Liver (tissue), 9 donors: ENCODE results near the gene ZFHX2. TPM values are rescaled to one million over a fixed set of nuclear protein-coding genes. Genes with fewer than 3 reads are reported as not detected.

Experiments
- DNase-seq: peaks from one replicate; pipeline ENCODE4 v3.0.0-alpha.2; 2017; ENCODE audit warnings: low spot score
- H3K27ac ChIP-seq, 2 donors: one replicate each; pipeline ENCODE4 v1.7.0; 2013; ENCODE audit warnings: inconsistent platforms in 2 of 2, low read length in 2 of 2, control low read depth in 1 of 2, low read depth in 1 of 2, mild to moderate bottlenecking in 1 of 2
- H3K27me3 ChIP-seq, 4 donors: one replicate each; pipeline versions ENCODE4 v1.6.1 to v1.7.0; 2013; ENCODE audit warnings: low read length in 3 of 4, inconsistent platforms in 1 of 4, mild to moderate bottlenecking in 1 of 4, moderate library complexity in 1 of 4; ENCODE audit not compliant: control insufficient read depth in 4 of 4, insufficient read depth in 4 of 4
- H3K36me3 ChIP-seq, 4 donors: one replicate each; pipeline versions ENCODE4 v1.6.1 to v1.7.0; 2013; ENCODE audit warnings: low read length in 3 of 4, mild to moderate bottlenecking in 3 of 4, low read depth in 1 of 4, moderate library complexity in 1 of 4; ENCODE audit not compliant: control insufficient read depth in 4 of 4, insufficient read depth in 3 of 4
- H3K4me1 ChIP-seq, 4 donors: one replicate each; pipeline versions ENCODE4 v1.6.1 to v1.7.0; 2013; ENCODE audit warnings: low read length in 3 of 4, mild to moderate bottlenecking in 3 of 4, moderate library complexity in 1 of 4; ENCODE audit not compliant: control insufficient read depth in 4 of 4, insufficient read depth in 4 of 4
- H3K4me3 ChIP-seq, 3 donors: one replicate each; pipeline versions ENCODE4 v1.6.1 to v1.7.0; 2013; ENCODE audit warnings: low read length in 3 of 3, control low read depth in 1 of 3, low read depth in 1 of 3, mild to moderate bottlenecking in 1 of 3
- H3K9ac ChIP-seq, 2 donors: one replicate each; pipeline ENCODE4 v1.7.0; 2013; ENCODE audit warnings: low read length in 2 of 2, mild to moderate bottlenecking in 2 of 2, moderate library complexity in 2 of 2, control low read depth in 1 of 2, low read depth in 1 of 2
- H3K9me3 ChIP-seq, 4 donors: one replicate each; pipeline versions ENCODE4 v1.6.1 to v1.7.0; 2013; ENCODE audit warnings: low read length in 3 of 4; ENCODE audit not compliant: control insufficient read depth in 4 of 4
- EGR1 ChIP-seq, 2 donors: IDR thresholded peaks; 2 replicates each; pipeline ENCODE4 v1.6.1; 2016 to 2018; ENCODE audit warnings: antibody characterized with exemption in 2 of 2, low read depth in 2 of 2
- FOXA1 ChIP-seq: IDR thresholded peaks from 2 replicates; pipeline ENCODE4 v1.6.1; 2016; ENCODE audit warnings: antibody characterized with exemption
- FOXA2 ChIP-seq: IDR thresholded peaks from 2 replicates; pipeline ENCODE4 v1.6.1; 2016; ENCODE audit warnings: antibody characterized with exemption
- GABPA ChIP-seq, 2 donors: IDR thresholded peaks in 1 of 2; conservative IDR thresholded peaks in 1 of 2; 2 replicates each; pipeline ENCODE4 v1.6.1; 2016; ENCODE audit warnings: antibody characterized with exemption in 2 of 2, mild to moderate bottlenecking in 1 of 2, moderate library complexity in 1 of 2
- HNF4G ChIP-seq: IDR thresholded peaks from 2 replicates; pipeline ENCODE4 v1.6.1; 2016; ENCODE audit warnings: antibody characterized with exemption
- JUND ChIP-seq, 2 donors: IDR thresholded peaks; 2 replicates each; pipeline ENCODE4 v1.6.1; 2016; ENCODE audit warnings: antibody characterized with exemption in 2 of 2
- MAX ChIP-seq: IDR thresholded peaks from 2 replicates; pipeline ENCODE4 v1.6.1; 2016; ENCODE audit warnings: antibody characterized with exemption
- NR2F2 ChIP-seq: IDR thresholded peaks from 2 replicates; pipeline ENCODE4 v1.6.1; 2016; ENCODE audit warnings: antibody characterized with exemption
- RAD21 ChIP-seq, 2 donors: IDR thresholded peaks; 2 replicates each; pipeline ENCODE4 v1.6.1; 2016; ENCODE audit warnings: antibody characterized with exemption in 2 of 2, mild to moderate bottlenecking in 2 of 2
- RXRA ChIP-seq, 2 donors: IDR thresholded peaks; 2 replicates each; pipeline ENCODE4 v1.6.1; 2017 to 2018; ENCODE audit warnings: antibody characterized with exemption in 2 of 2, mild to moderate bottlenecking in 1 of 2
- SP1 ChIP-seq: IDR thresholded peaks from 2 replicates; pipeline ENCODE4 v1.6.1; 2018; ENCODE audit warnings: antibody characterized with exemption, mild to moderate bottlenecking
- TAF1 ChIP-seq: conservative IDR thresholded peaks from 2 replicates; pipeline ENCODE4 v1.6.1; 2016; ENCODE audit warnings: antibody characterized with exemption, mild to moderate bottlenecking
- YY1 ChIP-seq: IDR thresholded peaks from 2 replicates; pipeline ENCODE4 v1.6.1; 2016; ENCODE audit warnings: antibody characterized with exemption, mild to moderate bottlenecking
- ZBTB33 ChIP-seq: IDR thresholded peaks from 2 replicates; pipeline ENCODE4 v1.6.1; 2016; ENCODE audit warnings: antibody characterized with exemption
- WGBS: extraction: QIAGEN DNeasy Blood & Tissue Kit; methylation state at CpG from one replicate; pipeline ENCODE4 v1.1.7; 2013; 5-methylcytosine and 5-hydroxymethylcytosine counted together
- polyA plus RNA-seq, 2 donors: library from polyadenylated mRNA; stranded (reverse) in 1 of 2; unstranded in 1 of 2; fragments of 200-250 nt in 1 of 2; fragments of >200 nt in 1 of 2; fragmentation: Nextera tagmentation in 1 of 2; extraction: Ambion mirVana in 1 of 2; gene quantifications; one replicate each; pipeline versions ENCODE4 v1.2.1 to v1.2.3, GENCODE V29; 2013 to 2015
- total RNA-seq, 2 donors: library from RNA; depleted of rRNA; stranded (reverse); fragments of >200 nt; gene quantifications; one replicate each; pipeline ENCODE4 v1.2.3, GENCODE V29; 2014
- TF ChIP-seq, protein P1 (sequence below): IDR thresholded peaks from 2 replicates; pipeline ENCODE4 v1.6.1; 2016; ENCODE audit warnings: antibody characterized with exemption
- TF ChIP-seq, protein P2 (sequence below): IDR thresholded peaks from 2 replicates; pipeline ENCODE4 v1.6.1; 2016; ENCODE audit warnings: antibody characterized with exemption, mild to moderate bottlenecking
- donor health status: healthy.
- donor health status: healthy.
- donor health status: healthy.
- donor health status: healthy.
- donor health status: healthy.

Gene ZFHX2
- total and polyA plus RNA-seq, 4 donors, result 0.06 to 0.14 (median 0.10) TPM

GRCh38 chr14:23529016-23529415, 22.5 kb downstream of the ZFHX2 start:
- H3K27ac ChIP-seq, result no peak overlapping the region
- no peak overlapping the region for H3K4me3 ChIP-seq
- no peaks in the 10 kb centered on the region for H3K27me3 ChIP-seq
- no peak overlapping the region for H3K9ac ChIP-seq
- H3K4me1 ChIP-seq, result no peaks in the 10 kb centered on the region
- TF ChIP-seq NR2F2 (no peak), SP1 (no peak), EGR1 (IDR thresholded peaks at IDR 0.05; ENCODE audit: low read depth in 2 of 2) (no peak), ZBTB33 (no peak), FOXA1 (no peak), RXRA (IDR thresholded peaks at IDR 0.05) (no peak)
- no peaks in the 10 kb centered on the region for H3K36me3 ChIP-seq
- 89% methylated on average over 3 of the region's 3 CpGs for WGBS
- DNase-seq, result no peak
- H3K9me3 ChIP-seq, result no peaks in the 10 kb centered on the region

- no peak for DNase-seq
- Histone ChIP-seq H3K4me3 (no peak overlapping the region), H3K9ac (no peak overlapping the region), H3K27me3 (no peaks in the 10 kb centered on the region), H3K27ac (no peak overlapping the region), H3K36me3 (no peaks in the 10 kb centered on the region), H3K9me3 (no peaks in the 10 kb centered on the region), H3K4me1 (no peaks in the 10 kb centered on the region)
- 88% methylated on average over 1 of the region's 1 CpG for WGBS
- TF ChIP-seq, protein P1, sequence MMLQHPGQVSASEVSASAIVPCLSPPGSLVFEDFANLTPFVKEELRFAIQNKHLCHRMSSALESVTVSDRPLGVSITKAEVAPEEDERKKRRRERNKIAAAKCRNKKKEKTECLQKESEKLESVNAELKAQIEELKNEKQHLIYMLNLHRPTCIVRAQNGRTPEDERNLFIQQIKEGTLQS, result no peak
- TF ChIP-seq RAD21 (IDR thresholded peaks at IDR 0.05) (no peak), HNF4G (no peak), FOXA2 (no peak), SP1 (no peak), NR2F2 (no peak), GABPA (IDR thresholded peaks at IDR 0.05 in 1 of 2, conservative IDR thresholded peaks at IDR 0.05 in 1 of 2) (no peak)
- TF ChIP-seq, protein P2, sequence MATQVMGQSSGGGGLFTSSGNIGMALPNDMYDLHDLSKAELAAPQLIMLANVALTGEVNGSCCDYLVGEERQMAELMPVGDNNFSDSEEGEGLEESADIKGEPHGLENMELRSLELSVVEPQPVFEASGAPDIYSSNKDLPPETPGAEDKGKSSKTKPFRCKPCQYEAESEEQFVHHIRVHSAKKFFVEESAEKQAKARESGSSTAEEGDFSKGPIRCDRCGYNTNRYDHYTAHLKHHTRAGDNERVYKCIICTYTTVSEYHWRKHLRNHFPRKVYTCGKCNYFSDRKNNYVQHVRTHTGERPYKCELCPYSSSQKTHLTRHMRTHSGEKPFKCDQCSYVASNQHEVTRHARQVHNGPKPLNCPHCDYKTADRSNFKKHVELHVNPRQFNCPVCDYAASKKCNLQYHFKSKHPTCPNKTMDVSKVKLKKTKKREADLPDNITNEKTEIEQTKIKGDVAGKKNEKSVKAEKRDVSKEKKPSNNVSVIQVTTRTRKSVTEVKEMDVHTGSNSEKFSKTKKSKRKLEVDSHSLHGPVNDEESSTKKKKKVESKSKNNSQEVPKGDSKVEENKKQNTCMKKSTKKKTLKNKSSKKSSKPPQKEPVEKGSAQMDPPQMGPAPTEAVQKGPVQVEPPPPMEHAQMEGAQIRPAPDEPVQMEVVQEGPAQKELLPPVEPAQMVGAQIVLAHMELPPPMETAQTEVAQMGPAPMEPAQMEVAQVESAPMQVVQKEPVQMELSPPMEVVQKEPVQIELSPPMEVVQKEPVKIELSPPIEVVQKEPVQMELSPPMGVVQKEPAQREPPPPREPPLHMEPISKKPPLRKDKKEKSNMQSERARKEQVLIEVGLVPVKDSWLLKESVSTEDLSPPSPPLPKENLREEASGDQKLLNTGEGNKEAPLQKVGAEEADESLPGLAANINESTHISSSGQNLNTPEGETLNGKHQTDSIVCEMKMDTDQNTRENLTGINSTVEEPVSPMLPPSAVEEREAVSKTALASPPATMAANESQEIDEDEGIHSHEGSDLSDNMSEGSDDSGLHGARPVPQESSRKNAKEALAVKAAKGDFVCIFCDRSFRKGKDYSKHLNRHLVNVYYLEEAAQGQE, result no peak
Observed at GRCh38 chr14:23528555-23528954, 23.0 kb downstream of the ZFHX2 start.

DNA sequence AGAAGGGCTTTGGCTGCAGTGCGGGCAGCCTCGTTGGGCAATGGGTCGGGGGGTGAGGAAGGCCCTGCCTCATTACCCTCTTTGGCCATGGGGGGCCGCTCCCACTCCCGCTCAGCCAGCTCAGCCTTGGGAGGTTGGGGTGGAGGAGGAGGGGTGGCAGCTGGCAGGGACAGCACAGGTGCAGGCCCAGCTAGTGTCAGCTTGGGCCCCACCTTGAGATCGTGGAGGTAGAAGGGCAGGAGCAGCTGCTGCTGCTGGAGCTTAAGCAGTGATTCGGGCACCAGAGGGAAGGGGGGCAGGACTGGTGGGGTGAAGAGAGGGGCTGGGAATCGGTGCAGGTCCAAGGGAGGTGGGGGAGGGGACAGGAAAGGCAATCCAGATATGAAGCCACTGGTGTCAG, 26.0 kb downstream of the ZFHX2 start:
- H3K4me3 ChIP-seq, result no peak overlapping the region
- no peaks in the 10 kb centered on the region for H3K9me3 ChIP-seq
- no peak for DNase-seq
- H3K27ac ChIP-seq, result no peak overlapping the region
- no peak overlapping the region for H3K9ac ChIP-seq
- WGBS, result 90% methylated on average over 8 of the region's 8 CpGs
- H3K36me3 ChIP-seq, result no peaks in the 10 kb centered on the region
- H3K27me3 ChIP-seq, result no peaks in the 10 kb centered on the region
- H3K4me1 ChIP-seq, result no peaks in the 10 kb centered on the region
- TF ChIP-seq, protein P2, result no peak
- TF ChIP-seq TAF1, result no peak
- no peak for TF ChIP-seq YY1
- no peak for TF ChIP-seq RAD21 (IDR thresholded peaks at IDR 0.05)
- TF ChIP-seq JUND (IDR thresholded peaks at IDR 0.05), result no peak
- TF ChIP-seq ZBTB33, result no peak
- TF ChIP-seq, protein P1, result no peak
- no peak for TF ChIP-seq FOXA1
- TF ChIP-seq SP1, result no peak
- TF ChIP-seq FOXA2, result no peak
- TF ChIP-seq MAX, result no peak
